A549 (cell line): Measurements from ENCODE around the gene ZNF585A.

Source experiments
- BHLHE40 ChIP-seq: IDR thresholded peaks from 2 replicates; pipeline ENCODE4 v1.6.1; 2012; ENCODE audit warnings: low read depth, low read length, inconsistent platforms
- CEBPB ChIP-seq, 2 experiments: fragments of >200 bp in 1 of 2; sonication (Bioruptor Twin) in 1 of 2; formaldehyde crosslinking in 1 of 2; IDR thresholded peaks; 2 replicates each; pipeline ENCODE4 v1.6.1; 2012 to 2016
- CHD4 ChIP-seq: fragments of 200-600 bp; sonication (generic); IDR thresholded peaks from 2 replicates; pipeline ENCODE4 v1.6.1; 2016; ENCODE audit warnings: antibody characterized with exemption, mild to moderate bottlenecking, borderline replicate concordance
- JUNB ChIP-seq: fragments of >200 bp; sonication (Bioruptor Twin); formaldehyde crosslinking; IDR thresholded peaks from 2 replicates; pipeline ENCODE4 v1.6.1; 2016
- POLR2A ChIP-seq: IDR thresholded peaks from 2 replicates; pipeline ENCODE4 v1.6.1; 2012; ENCODE audit warnings: mild to moderate bottlenecking, low read length
- RAD21 ChIP-seq, 2 experiments: fragments of >200 bp in 1 of 2; sonication (Bioruptor Twin) in 1 of 2; formaldehyde crosslinking in 1 of 2; IDR thresholded peaks in 1 of 2; conservative IDR thresholded peaks in 1 of 2; 2 replicates in 1 of 2; 3 replicates in 1 of 2; pipeline ENCODE4 v1.6.1; 2012 to 2018; ENCODE audit warnings: inconsistent platforms in 1 of 2
- SMC3 ChIP-seq: fragments of >200 bp; sonication (Bioruptor Twin); formaldehyde crosslinking; IDR thresholded peaks from 3 replicates; pipeline ENCODE4 v1.6.1; 2018; ENCODE audit warnings: inconsistent platforms
- TF ChIP-seq, protein P1 (sequence below): fragments of >200 bp; sonication (Bioruptor Twin); formaldehyde crosslinking; IDR thresholded peaks from 3 replicates; pipeline ENCODE4 v1.5.1; 2016
- TF ChIP-seq, protein P2 (sequence below): IDR thresholded peaks from 2 replicates; pipeline ENCODE4 v1.6.1; 2012

DNA sequence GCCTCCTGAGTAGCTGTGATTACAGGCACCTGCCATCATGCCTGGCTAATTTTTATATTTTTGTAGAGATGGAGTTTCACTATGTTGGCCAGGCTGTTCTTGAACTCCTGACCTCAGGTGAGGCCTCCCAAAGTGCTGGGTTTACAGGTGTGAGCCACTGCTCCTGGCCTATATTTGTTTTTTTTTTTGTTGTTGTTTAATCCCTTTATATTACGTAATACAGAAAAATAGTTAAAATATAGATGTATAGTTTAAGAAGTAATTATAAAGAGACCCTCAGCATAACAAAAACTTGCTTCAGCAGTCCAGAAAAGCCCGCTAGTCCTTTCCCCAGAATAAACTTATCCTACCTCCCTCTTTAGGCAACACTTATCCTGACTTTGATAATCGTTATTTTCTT is 47.9 kb upstream of the ZNF585A start:
- TF ChIP-seq, protein P1, sequence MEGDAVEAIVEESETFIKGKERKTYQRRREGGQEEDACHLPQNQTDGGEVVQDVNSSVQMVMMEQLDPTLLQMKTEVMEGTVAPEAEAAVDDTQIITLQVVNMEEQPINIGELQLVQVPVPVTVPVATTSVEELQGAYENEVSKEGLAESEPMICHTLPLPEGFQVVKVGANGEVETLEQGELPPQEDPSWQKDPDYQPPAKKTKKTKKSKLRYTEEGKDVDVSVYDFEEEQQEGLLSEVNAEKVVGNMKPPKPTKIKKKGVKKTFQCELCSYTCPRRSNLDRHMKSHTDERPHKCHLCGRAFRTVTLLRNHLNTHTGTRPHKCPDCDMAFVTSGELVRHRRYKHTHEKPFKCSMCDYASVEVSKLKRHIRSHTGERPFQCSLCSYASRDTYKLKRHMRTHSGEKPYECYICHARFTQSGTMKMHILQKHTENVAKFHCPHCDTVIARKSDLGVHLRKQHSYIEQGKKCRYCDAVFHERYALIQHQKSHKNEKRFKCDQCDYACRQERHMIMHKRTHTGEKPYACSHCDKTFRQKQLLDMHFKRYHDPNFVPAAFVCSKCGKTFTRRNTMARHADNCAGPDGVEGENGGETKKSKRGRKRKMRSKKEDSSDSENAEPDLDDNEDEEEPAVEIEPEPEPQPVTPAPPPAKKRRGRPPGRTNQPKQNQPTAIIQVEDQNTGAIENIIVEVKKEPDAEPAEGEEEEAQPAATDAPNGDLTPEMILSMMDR: no peak
- TF ChIP-seq POLR2A (no peak), CEBPB (IDR thresholded peaks at IDR 0.05) (no peak), RAD21 (conservative IDR thresholded peaks at IDR 0.05 in 1 of 2, IDR thresholded peaks at IDR 0.05 in 1 of 2) (no peak), SMC3 (no peak), JUNB (no peak), CHD4 (no peak), BHLHE40 (no peak)
- TF ChIP-seq, protein P2, sequence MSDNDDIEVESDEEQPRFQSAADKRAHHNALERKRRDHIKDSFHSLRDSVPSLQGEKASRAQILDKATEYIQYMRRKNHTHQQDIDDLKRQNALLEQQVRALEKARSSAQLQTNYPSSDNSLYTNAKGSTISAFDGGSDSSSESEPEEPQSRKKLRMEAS: no peak
